CD8-positive, alpha-beta memory T cell (primary cell): ENCODE results near the gene CABP4. TPM values are rescaled to one million over a fixed set of nuclear protein-coding genes. Genes with fewer than 3 reads are reported as not detected.
"Not testable (repeated sequence)": the region's sequence is repeated elsewhere in the genome, so short reads cannot be mapped to it uniquely, and the experiment has no call there.

Experiments
- CTCF ChIA-PET: fragments of 350-600 bp; sonication (Branson Sonifier 250); formaldehyde crosslinking; loops from one replicate; lab custom pipeline; 2021; ENCODE audit warnings: antibody characterized with exemption; lab: Charles Lee
- POLR2A ChIA-PET: fragments of 350-600 bp; sonication (Branson Sonifier 250); formaldehyde crosslinking; loops from one replicate; lab custom pipeline; 2021; ENCODE audit warnings: antibody characterized with exemption; lab: Charles Lee
- DNase-seq, 5 donors: peaks; one replicate each; pipeline versions ENCODE4 v3.0.0 to v3.0.0-alpha.2; 2020 to 2022; ENCODE audit warnings: mixed read lengths in 1 of 5
- H3K27ac ChIP-seq: one replicate; pipeline ENCODE4 v1.7.0; 2013; ENCODE audit warnings: low read depth, mild to moderate bottlenecking, low read length, moderate library complexity
- H3K27me3 ChIP-seq: 2 replicates; pipeline ENCODE4 v1.7.0; 2013; ENCODE audit warnings: low read length, mild to moderate bottlenecking; ENCODE audit not compliant: insufficient read depth, poor library complexity, severe bottlenecking
- H3K36me3 ChIP-seq: 2 replicates; pipeline ENCODE4 v1.7.0; 2013; ENCODE audit warnings: mild to moderate bottlenecking, low read length, moderate library complexity; ENCODE audit not compliant: insufficient read depth
- H3K4me1 ChIP-seq: 2 replicates; pipeline ENCODE4 v1.7.0; 2013; ENCODE audit warnings: mild to moderate bottlenecking, low read length, moderate library complexity; ENCODE audit not compliant: insufficient read depth
- H3K4me3 ChIP-seq: 2 replicates; pipeline ENCODE4 v1.7.0; 2013; ENCODE audit warnings: mild to moderate bottlenecking, low read length
- H3K9me3 ChIP-seq: 2 replicates; pipeline ENCODE4 v1.7.0; 2013; ENCODE audit warnings: mild to moderate bottlenecking, low read length
- H3K27ac Mint-ChIP-seq, 8 donors: one replicate each; pipeline ENCODE4 v1.8.0; 2020 to 2021; ENCODE audit warnings: mixed read lengths in 8 of 8, mild to moderate bottlenecking in 6 of 8, inconsistent platforms in 3 of 8, moderate library complexity in 3 of 8
- H3K27me3 Mint-ChIP-seq, 2 donors: one replicate each; pipeline ENCODE4 v1.8.0; 2020 to 2021; ENCODE audit warnings: mixed read lengths in 2 of 2, mild to moderate bottlenecking in 1 of 2, moderate library complexity in 1 of 2
- H3K36me3 Mint-ChIP-seq, 3 donors: one replicate each; pipeline ENCODE4 v1.8.0; 2020 to 2021; ENCODE audit warnings: mixed read lengths in 3 of 3, inconsistent platforms in 1 of 3, mild to moderate bottlenecking in 1 of 3
- H3K4me1 Mint-ChIP-seq, 3 donors: one replicate each; pipeline ENCODE4 v1.8.0; 2020 to 2021; ENCODE audit warnings: mixed read lengths in 3 of 3, inconsistent platforms in 1 of 3, mild to moderate bottlenecking in 1 of 3
- H3K4me3 Mint-ChIP-seq, 7 donors: one replicate each; pipeline ENCODE4 v1.8.0; 2020 to 2021; ENCODE audit warnings: mixed read lengths in 7 of 7, mild to moderate bottlenecking in 6 of 7, moderate library complexity in 4 of 7, inconsistent platforms in 2 of 7
- H3K9me3 Mint-ChIP-seq, 5 donors: one replicate each; pipeline ENCODE4 v1.8.0; 2020 to 2022; ENCODE audit warnings: mixed read lengths in 5 of 5, mild to moderate bottlenecking in 3 of 5, moderate library complexity in 2 of 5, inconsistent platforms in 1 of 5
- polyA plus RNA-seq: library from polyadenylated mRNA; unstranded; fragments of 300-500 nt; fragmentation: Illumina TruSeq; gene quantifications from one replicate; pipeline ENCODE4 v1.2.3, GENCODE V29; 2021
- total RNA-seq, 2 experiments: library from RNA; stranded (reverse); gene quantifications; one replicate each; pipeline ENCODE4 v1.2.3, GENCODE V29; 2021

CABP4 gene
- total and polyA plus RNA-seq, 3 experiments from 2014 or later: 0.28 to 0.36 (median 0.33) TPM

DNA sequence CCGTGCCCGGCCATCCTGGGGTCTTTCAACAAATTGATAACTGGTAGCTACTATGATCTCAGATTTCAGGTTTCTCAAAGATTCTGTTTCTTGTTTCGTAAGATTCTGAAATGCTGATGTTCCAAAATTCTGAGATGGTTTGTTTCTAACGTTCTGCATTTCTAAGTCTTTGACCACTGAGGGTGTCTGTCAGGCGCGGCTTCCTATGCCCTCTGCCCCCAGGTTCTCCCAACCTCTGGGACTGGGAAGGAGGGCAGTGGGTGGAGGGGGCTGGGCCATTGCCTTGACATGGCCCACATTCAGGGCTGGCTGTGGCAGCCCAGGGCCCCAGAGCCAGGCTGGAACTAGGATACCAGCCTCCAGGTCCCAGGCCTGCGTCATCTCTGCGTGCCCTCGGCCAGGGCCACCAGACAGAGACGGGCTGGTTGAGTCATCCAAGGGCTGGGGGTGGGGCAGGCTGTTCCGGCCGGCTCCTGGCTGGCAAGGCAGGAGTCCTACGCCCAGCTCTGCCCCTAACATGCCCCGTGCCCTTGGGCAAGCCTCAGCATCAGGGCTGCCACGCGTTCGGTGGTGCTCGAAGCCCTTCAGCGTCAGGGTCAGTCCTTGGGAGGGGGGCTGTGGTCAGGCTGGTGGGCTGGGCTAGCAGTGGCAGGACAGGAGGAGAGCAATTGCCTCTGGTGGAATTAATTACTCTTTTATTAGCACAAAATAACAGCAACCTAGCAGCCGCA, 8.7 kb downstream of the CABP4 start:
- H3K4me3 Mint-ChIP-seq: peak overlapping the region in 5 of 7 donors; percentile 84 to 95 (median 88)
- Histone ChIP-seq H3K9me3 (no peaks in the 10 kb centered on the region), H3K27ac (peak overlapping the region; percentile 78), H3K36me3 (no peaks in the 10 kb centered on the region), H3K27me3 (no peaks in the 10 kb centered on the region), H3K4me3 (peak overlapping the region; percentile 58), H3K4me1 (peaks cover 39% of the 10 kb centered on the region)
- H3K4me1 Mint-ChIP-seq: peaks cover 15 to 49% (median 32%) of the 10 kb centered on the region in 3 donors
- peaks cover 0 to 11% (median 0%) of the 10 kb centered on the region in 3 donors for H3K36me3 Mint-ChIP-seq
- no peak for DNase-seq
- no peaks in the 10 kb centered on the region for H3K27me3 Mint-ChIP-seq
- H3K27ac Mint-ChIP-seq: peak overlapping the region; percentile 78 to 94 (median 92)
- CTCF ChIA-PET: interaction anchor here (1.9 kb wide), 1 partner anchor 175 kb away, joined by 4 read pairs; the partner anchor contains the start of gene ANKRD13D
- H3K9me3 Mint-ChIP-seq: no peaks in the 10 kb centered on the region
- POLR2A ChIA-PET: no interaction called here

- Histone ChIP-seq H3K36me3 (no peaks in the 10 kb centered on the region), H3K4me3 (peak overlapping the region; percentile 58), H3K9me3 (no peaks in the 10 kb centered on the region), H3K27me3 (no peaks in the 10 kb centered on the region), H3K4me1 (peaks cover 39% of the 10 kb centered on the region), H3K27ac (peak overlapping the region; percentile 79)
- peak; percentile 90 to 96 (median 90) for DNase-seq
- H3K36me3 Mint-ChIP-seq: peaks cover 0 to 11% (median 0%) of the 10 kb centered on the region in 3 donors
- H3K27me3 Mint-ChIP-seq: no peaks in the 10 kb centered on the region
- H3K9me3 Mint-ChIP-seq: no peaks in the 10 kb centered on the region
- CTCF ChIA-PET: interaction anchor here (1.4 to 2.0 kb wide), 5 partner anchors 28 to 176 kb away, joined by 3 to 10 read pairs (median 5); partner anchors contain the start of genes ANKRD13D, PPP1CA and PTPRCAP
- peak overlapping the region; percentile 78 to 97 (median 92) for H3K27ac Mint-ChIP-seq
- H3K4me1 Mint-ChIP-seq: peaks cover 15 to 53% (median 36%) of the 10 kb centered on the region in 3 donors
- peak overlapping the region; percentile 82 to 95 (median 86) for H3K4me3 Mint-ChIP-seq
- POLR2A ChIA-PET: interaction anchor here (0.6 to 1.8 kb wide), 10 partner anchors 20 to 225 kb away, joined by 3 to 17 read pairs (median 3); partner anchors contain the start of genes PPP1CA, PTPRCAP, RAD9A and RPS6KB2
Observed at GRCh38 chr11:67464411-67465188, 9.4 kb downstream of the CABP4 start.

GRCh38 chr11:67465189-67465510, 10.0 kb downstream of the CABP4 start:
- peak overlapping the region; percentile 79 for H3K27ac ChIP-seq
- peak overlapping the region; percentile 57 for H3K4me3 ChIP-seq
- CTCF ChIA-PET: interaction anchor here (1.0 to 2.0 kb wide), 6 partner anchors 28 to 177 kb away, joined by 3 to 10 read pairs (median 5); partner anchors contain the start of genes ANKRD13D, PPP1CA and PTPRCAP
- no peaks in the 10 kb centered on the region for H3K36me3 ChIP-seq
- POLR2A ChIA-PET: interaction anchor here (0.6 to 1.8 kb wide), 10 partner anchors 19 to 225 kb away, joined by 3 to 17 read pairs (median 3); partner anchors contain the start of genes PPP1CA, PTPRCAP, RAD9A and RPS6KB2
- H3K27ac Mint-ChIP-seq: peak overlapping the region; percentile 78 to 97 (median 92)
- H3K27me3 ChIP-seq: no peaks in the 10 kb centered on the region
- no peaks in the 10 kb centered on the region for H3K9me3 ChIP-seq
- H3K4me3 Mint-ChIP-seq: peak overlapping the region; percentile 82 to 95 (median 86)
- peaks cover 11 to 48% (median 32%) of the 10 kb centered on the region in 3 donors for H3K4me1 Mint-ChIP-seq
- no peak for DNase-seq
- H3K4me1 ChIP-seq: peaks cover 39% of the 10 kb centered on the region
- peaks cover 0 to 11% (median 0%) of the 10 kb centered on the region in 3 donors for H3K36me3 Mint-ChIP-seq
- no peaks in the 10 kb centered on the region for H3K27me3 Mint-ChIP-seq
- no peaks in the 10 kb centered on the region for H3K9me3 Mint-ChIP-seq

DNA sequence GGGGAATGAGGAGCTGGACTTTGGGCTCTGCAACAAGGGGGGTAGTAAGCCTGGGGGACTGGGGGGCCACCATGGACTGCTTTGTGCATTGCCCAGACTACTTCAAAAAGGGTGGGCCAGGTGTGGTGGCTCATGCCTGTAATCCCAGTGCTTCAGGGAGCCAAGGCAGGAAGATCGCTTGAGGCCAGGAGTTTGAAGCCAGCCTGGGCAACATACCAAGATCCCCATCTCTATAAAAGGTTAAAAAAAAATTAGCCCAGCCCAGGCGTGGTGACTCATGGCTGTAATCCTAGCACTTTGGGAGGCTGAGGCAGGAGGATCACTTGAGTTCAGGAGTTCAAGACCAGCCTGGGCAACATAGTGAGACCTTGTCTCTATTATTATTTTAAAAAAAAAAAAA, 10.4 kb downstream of the CABP4 start:
- ChIA-PET POLR2A (interaction anchor here (0.6 to 1.8 kb wide), 9 partner anchors 21 to 226 kb away, joined by 3 to 17 read pairs (median 3); partner anchors contain the start of genes PPP1CA, PTPRCAP, RAD9A and RPS6KB2), CTCF (interaction anchor here (1.0 to 2.0 kb wide), 6 partner anchors 29 to 177 kb away, joined by 3 to 10 read pairs (median 5); partner anchors contain the start of genes ANKRD13D, PPP1CA and PTPRCAP)
- Mint-ChIP-seq H3K4me3 (peak overlapping the region; percentile 82 to 95 (median 86)), H3K27ac (peak overlapping the region; percentile 78 to 97 (median 92)), H3K4me1 (peaks cover 11 to 48% (median 32%) of the 10 kb centered on the region in 3 donors), H3K36me3 (peaks cover 0 to 11% (median 0%) of the 10 kb centered on the region in 3 donors)
- peaks cover 39% of the 10 kb centered on the region for H3K4me1 ChIP-seq
- H3K27me3 ChIP-seq, DNase-seq, H3K9me3 Mint-ChIP-seq, H3K36me3 ChIP-seq, H3K9me3 ChIP-seq, H3K27me3 Mint-ChIP-seq: not testable (repeated sequence)
- peak overlapping the region; percentile 79 for H3K27ac ChIP-seq
- H3K4me3 ChIP-seq: peak overlapping the region; percentile 57

DNA sequence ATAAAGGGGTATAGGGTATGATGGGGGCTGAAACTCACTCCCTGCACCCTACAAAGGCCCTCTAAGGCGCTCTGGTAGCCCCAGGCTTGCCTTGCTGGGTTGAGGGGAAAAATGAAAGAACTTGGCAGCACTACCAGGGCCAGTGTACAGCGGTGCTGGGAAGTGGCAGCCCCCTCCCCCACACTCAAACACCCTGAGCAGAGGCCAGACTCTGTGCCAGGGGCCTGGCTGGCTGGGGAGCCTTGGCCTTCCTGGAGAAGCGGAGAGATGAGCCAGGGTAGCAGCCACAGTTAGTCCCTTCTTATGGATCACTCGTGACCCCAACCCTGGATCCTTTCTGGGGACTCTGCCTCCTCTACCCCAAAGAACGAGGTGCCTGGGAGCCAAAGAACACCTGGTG, 11.2 kb downstream of the CABP4 start:
- Mint-ChIP-seq H3K4me3 (peak overlapping the region in 2 of 7 donors; percentile 27 to 46), H3K27ac (peak overlapping the region in 1 of 8 donors; percentile 84), H3K27me3 (no peaks in the 10 kb centered on the region), H3K4me1 (peaks cover 11 to 48% (median 34%) of the 10 kb centered on the region in 3 donors), H3K36me3 (peaks cover 0 to 11% (median 0%) of the 10 kb centered on the region in 3 donors), H3K9me3 (no peaks in the 10 kb centered on the region)
- CTCF ChIA-PET: interaction anchor here (0.6 to 4.8 kb wide), 8 partner anchors 22 to 115 kb away, joined by 3 to 38 read pairs (median 5); partner anchors contain the start of genes PPP1CA and PTPRCAP
- H3K9me3 ChIP-seq: no peaks in the 10 kb centered on the region
- peaks cover 39% of the 10 kb centered on the region for H3K4me1 ChIP-seq
- H3K4me3 ChIP-seq: no peak overlapping the region
- no peak overlapping the region for H3K27ac ChIP-seq
- H3K36me3 ChIP-seq: no peaks in the 10 kb centered on the region
- no peak for DNase-seq
- H3K27me3 ChIP-seq: no peaks in the 10 kb centered on the region
- POLR2A ChIA-PET: interaction anchor here (0.6 kb wide), 2 partner anchors 22 to 26 kb away, joined by 3 read pairs; no protein-coding TSS in a partner anchor

GRCh38 chr11:67466962-67467771, 12.0 kb downstream of the CABP4 start:
- ChIA-PET POLR2A (interaction anchor here (0.6 to 3.9 kb wide), 6 partner anchors 25 to 65 kb away, joined by 3 to 38 read pairs (median 13); partner anchors contain the start of genes PPP1CA, PTPRCAP and TBC1D10C), CTCF (interaction anchor here (0.6 to 4.8 kb wide), 9 partner anchors 15 to 85 kb away, joined by 3 to 38 read pairs (median 5); partner anchors contain the start of genes GPR152, PITPNM1, PPP1CA and PTPRCAP)
- H3K27me3 ChIP-seq: no peaks in the 10 kb centered on the region
- Mint-ChIP-seq H3K4me3 (peak overlapping the region; percentile 62 to 92 (median 88)), H3K27me3 (no peaks in the 10 kb centered on the region), H3K9me3 (no peaks in the 10 kb centered on the region), H3K4me1 (peaks cover 11 to 48% (median 34%) of the 10 kb centered on the region in 3 donors), H3K36me3 (peaks cover 0 to 11% (median 0%) of the 10 kb centered on the region in 3 donors), H3K27ac (peak overlapping the region; percentile 39 to 97 (median 73))
- H3K27ac ChIP-seq: no peak overlapping the region
- peaks cover 39% of the 10 kb centered on the region for H3K4me1 ChIP-seq
- H3K9me3 ChIP-seq: no peaks in the 10 kb centered on the region
- no peak for DNase-seq
- no peak overlapping the region for H3K4me3 ChIP-seq
- no peaks in the 10 kb centered on the region for H3K36me3 ChIP-seq
